Vagina (tissue), 2 donors: ENCODE results near the gene SYTL4. TPM values are rescaled to one million over a fixed set of nuclear protein-coding genes. Genes with fewer than 3 reads are reported as not detected.

Source experiments
- DNase-seq, 2 donors: peaks; one replicate each; pipeline ENCODE4 v3.0.0-alpha.2; 2017; ENCODE audit errors: extremely low spot score in 2 of 2
- H3K27ac ChIP-seq: fragments of 200-600 bp; sonication (generic); one replicate; pipeline ENCODE4 v1.5.1; 2019
- H3K27me3 ChIP-seq: fragments of 200-600 bp; sonication (generic); one replicate; pipeline ENCODE4 v1.5.1; 2019
- H3K36me3 ChIP-seq, 2 donors: fragments of 200-600 bp; sonication (generic); one replicate each; pipeline ENCODE4 v1.5.1; 2017 to 2019
- H3K4me1 ChIP-seq: fragments of 200-600 bp; sonication (generic); one replicate; pipeline ENCODE4 v1.5.1; 2019
- H3K4me3 ChIP-seq, 2 donors: fragments of 200-600 bp; sonication (generic); 1 replicate in 1 of 2; 2 replicates in 1 of 2; pipeline ENCODE4 v1.5.1; 2016 to 2019
- H3K9me3 ChIP-seq: fragments of 200-600 bp; sonication (generic); one replicate; pipeline ENCODE4 v1.5.1; 2019
- CTCF ChIP-seq, 3 experiments: fragments of 450-650 bp in 2 of 3; fragments of 200-600 bp in 1 of 3; sonication (generic) in 1 of 3; IDR thresholded peaks; one replicate each; pipeline ENCODE4 v1.5.1; 2017 to 2019; ENCODE audit warnings: antibody characterized with exemption in 3 of 3, mild to moderate bottlenecking in 2 of 3, moderate library complexity in 2 of 3
- POLR2A ChIP-seq, 2 donors: fragments of 450-650 bp; IDR thresholded peaks; one replicate each; pipeline ENCODE4 v1.6.1; 2017; ENCODE audit warnings: antibody characterized with exemption in 2 of 2, mild to moderate bottlenecking in 2 of 2, moderate library complexity in 2 of 2
- POLR2AphosphoS5 ChIP-seq, 2 donors: sonication (generic); formaldehyde crosslinking; IDR thresholded peaks; one replicate each; pipeline ENCODE4 v1.9.0; 2017; ENCODE audit warnings: antibody characterized with exemption in 2 of 2, mild to moderate bottlenecking in 2 of 2, low read depth in 1 of 2; ENCODE audit not compliant: insufficient read depth in 1 of 2
- intact Hi-C: fragments of 100-400 bp; cut with DNase I; formaldehyde crosslinking; loops from one replicate; pipeline ENCODE4 v1.15.1; 2023
- total RNA-seq: library from RNA; depleted of rRNA; stranded (reverse); fragments of >200 nt; gene quantifications from one replicate; pipeline ENCODE4 v1.2.3, GENCODE V29; 2016

The SYTL4 gene
- total RNA-seq, 1 donor from 2014 or later: 21.9 TPM

GRCh38 chrX:100659431-100660137 lies 72.3 kb downstream of the SYTL4 start:
- H3K27ac ChIP-seq: no peak overlapping the region
- intact Hi-C loops: no loop called here

GRCh38 chrX:100658941-100659381 lies 73.0 kb downstream of the SYTL4 start:
- DNase-seq: peak in 1 of 2 donors; percentile 25
- H3K4me1 ChIP-seq: no peaks in the 10 kb centered on the region
- no peaks in the 10 kb centered on the region for H3K9me3 ChIP-seq
- intact Hi-C loops: no loop called here
- no peaks in the 10 kb centered on the region for H3K27me3 ChIP-seq
- H3K36me3 ChIP-seq: no peaks in the 10 kb centered on the region
- H3K27ac ChIP-seq: no peak overlapping the region
- TF ChIP-seq CTCF (IDR thresholded peaks at IDR 0.05): no peak
- no peak for TF ChIP-seq POLR2A (IDR thresholded peaks at IDR 0.05)
- TF ChIP-seq POLR2AphosphoS5 (IDR thresholded peaks at IDR 0.05; ENCODE audit: insufficient read depth in 1 of 2, low read depth in 1 of 2): no peak
- no peak overlapping the region for H3K4me3 ChIP-seq

More at GRCh38 chrX:100659431-100660137, 72.3 kb downstream of the SYTL4 start:
- Histone ChIP-seq H3K4me3 (no peak overlapping the region), H3K4me1 (no peaks in the 10 kb centered on the region), H3K27me3 (no peaks in the 10 kb centered on the region), H3K36me3 (no peaks in the 10 kb centered on the region), H3K9me3 (no peaks in the 10 kb centered on the region)
- TF ChIP-seq CTCF (IDR thresholded peaks at IDR 0.05) (no peak), POLR2A (IDR thresholded peaks at IDR 0.05) (no peak)
- DNase-seq: peak in 1 of 2 donors; percentile 20

GRCh38 chrX:100654261-100654660 lies 77.7 kb downstream of the SYTL4 start:
- Histone ChIP-seq H3K27ac (no peak overlapping the region), H3K27me3 (no peaks in the 10 kb centered on the region), H3K9me3 (no peaks in the 10 kb centered on the region), H3K4me3 (no peak overlapping the region), H3K36me3 (no peaks in the 10 kb centered on the region), H3K4me1 (peaks cover 9% of the 10 kb centered on the region)
- TF ChIP-seq POLR2A (IDR thresholded peaks at IDR 0.05) (no peak), POLR2AphosphoS5 (IDR thresholded peaks at IDR 0.05; ENCODE audit: insufficient read depth in 1 of 2, low read depth in 1 of 2) (no peak), CTCF (IDR thresholded peaks at IDR 0.05) (no peak)
- DNase-seq: no peak
- intact Hi-C loops: no loop called here

GRCh38 chrX:100652266-100652665 lies 79.7 kb downstream of the SYTL4 start:
- H3K27ac ChIP-seq: no peak overlapping the region
- peaks cover 24% of the 10 kb centered on the region for H3K4me1 ChIP-seq
- intact Hi-C loops: no loop called here
- no peaks in the 10 kb centered on the region for H3K27me3 ChIP-seq
- no peak for TF ChIP-seq CTCF (IDR thresholded peaks at IDR 0.05)
- TF ChIP-seq POLR2A (IDR thresholded peaks at IDR 0.05): no peak
- TF ChIP-seq POLR2AphosphoS5 (IDR thresholded peaks at IDR 0.05; ENCODE audit: insufficient read depth in 1 of 2, low read depth in 1 of 2): no peak
- H3K4me3 ChIP-seq: no peak overlapping the region
- DNase-seq: no peak
- no peaks in the 10 kb centered on the region for H3K36me3 ChIP-seq
- no peaks in the 10 kb centered on the region for H3K9me3 ChIP-seq

- TF ChIP-seq POLR2AphosphoS5 (IDR thresholded peaks at IDR 0.05; ENCODE audit: insufficient read depth in 1 of 2, low read depth in 1 of 2) (no peak), POLR2A (IDR thresholded peaks at IDR 0.05) (no peak), CTCF (IDR thresholded peaks at IDR 0.05) (no peak)
- no peak for DNase-seq
- Histone ChIP-seq H3K27me3 (no peaks in the 10 kb centered on the region), H3K27ac (peak overlapping the region; percentile 77), H3K4me1 (peaks cover 24% of the 10 kb centered on the region), H3K4me3 (no peak overlapping the region), H3K36me3 (no peaks in the 10 kb centered on the region), H3K9me3 (no peaks in the 10 kb centered on the region)
- intact Hi-C loops: no loop called here
These were observed 81.1 kb downstream of the SYTL4 start for GRCh38 chrX:100650841-100651240.
